Measurements from ENCODE around the gene NRARP.
A peak's percentile ranks its signal among the peaks of the same experiment; 100 is the strongest.

Gene NRARP

GRCh38 chr9:137303151-137303892 is 1.3 kb upstream of the NRARP start:
- Histone ChIP-seq H3K27ac (ENCODE audit: extremely low read depth, low read depth, low read length) (peak overlapping the region; percentile 78; the same call in 1 of the 2 replicates), H3K4me3 (ENCODE audit: low read depth, low read length) (no peak overlapping the region), H3K36me3 (ENCODE audit: control insufficient read depth in 2 of 2, insufficient read depth in 1 of 2, low read length in 2 of 2) (no peaks in the 10 kb centered on the region), H3K9me3 (ENCODE audit: control insufficient read depth, insufficient read depth, low read depth, low read length) (no peaks in the 10 kb centered on the region), H3K4me1 (ENCODE audit: control insufficient read depth, insufficient read depth, low read length) (peaks cover 15% of the 10 kb centered on the region)
- POLR2A ChIA-PET, result interaction anchor here (0.7 to 3.3 kb wide), 7 partner anchors 9 to 256 kb away, joined by 3 to 40 read pairs (median 10); partner anchors contain the start of genes ENTPD8, EXD3, NOXA1 and NSMF
- TF ChIP-seq BCL11A (tag by site-specific recombination; IDR thresholded peaks at IDR 0.05; ENCODE audit: low read depth) (peak; percentile 83; the same call in 1 of the 2 replicates), GLIS2 (tag by site-specific recombination; IDR thresholded peaks at IDR 0.05) (peak; percentile 70), ZNF10 (tag by site-specific recombination; IDR thresholded peaks at IDR 0.05) (peak; percentile 83), ZNF660 (tag by site-specific recombination; IDR thresholded peaks at IDR 0.05) (0 out of 2 replicates have a peak, but pooled peaks have one; percentile 17), ZNF624 (tag by site-specific recombination; IDR thresholded peaks at IDR 0.05) (no peak), KLF1 (tag by site-specific recombination; IDR thresholded peaks at IDR 0.05) (peak; percentile 62), PRDM6 (tag by site-specific recombination; IDR thresholded peaks at IDR 0.05) (peak; percentile 98), SP2 (tag by site-specific recombination; IDR thresholded peaks at IDR 0.05) (peak; percentile 46), ZEB2 (tag by site-specific recombination; IDR thresholded peaks at IDR 0.05) (peak; percentile 52; the same call in 1 of the 2 replicates), OVOL3 (tag by site-specific recombination; IDR thresholded peaks at IDR 0.05) (no peak), ZBTB6 (tag by site-specific recombination; IDR thresholded peaks at IDR 0.05) (peak; percentile 96), MZF1 (tag by site-specific recombination; IDR thresholded peaks at IDR 0.05; ENCODE audit: borderline replicate concordance) (no peak), ZNF561 (tag by site-specific recombination; IDR thresholded peaks at IDR 0.05; ENCODE audit: borderline replicate concordance) (peak; percentile 51), ZNF843 (tag by site-specific recombination; IDR thresholded peaks at IDR 0.05) (peak; percentile 36; the same call in 1 of the 2 replicates), ZNF658 (tag by site-specific recombination; IDR thresholded peaks at IDR 0.05) (no peak), IKZF3 (tag by site-specific recombination; IDR thresholded peaks at IDR 0.05) (peak; percentile 67), KLF9 (tag by site-specific recombination; IDR thresholded peaks at IDR 0.05; ENCODE audit: low read depth) (peak; percentile 69), OSR2 (tag by site-specific recombination; IDR thresholded peaks at IDR 0.05) (0 out of 2 replicates have a peak, but pooled peaks have one; percentile 3), WT1 (tag by site-specific recombination; IDR thresholded peaks at IDR 0.05) (0 out of 2 replicates have a peak, but pooled peaks have one; percentile 31), ZNF169 (tag by site-specific recombination; IDR thresholded peaks at IDR 0.05) (no peak), KLF8 (tag by site-specific recombination; IDR thresholded peaks at IDR 0.05) (0 out of 2 replicates have a peak, but pooled peaks have one; percentile 30), ZFP3 (tag by site-specific recombination; IDR thresholded peaks at IDR 0.05; ENCODE audit: low read depth) (no peak), ZBTB20 (tag by site-specific recombination; IDR thresholded peaks at IDR 0.05) (peak; percentile 53; the same call in 1 of the 2 replicates), ZNF341 (tag by site-specific recombination; IDR thresholded peaks at IDR 0.05; ENCODE audit: low read depth) (peak; percentile 29; the same call in 1 of the 2 replicates), GLIS1 (tag by site-specific recombination; IDR thresholded peaks at IDR 0.05) (peak; percentile 44), ZBTB17 (tag by site-specific recombination; IDR thresholded peaks at IDR 0.05) (peak; percentile 45; the same call in 1 of the 2 replicates), ZNF335 (tag by site-specific recombination; conservative IDR thresholded peaks at IDR 0.05) (peak; percentile 100), ZNF600 (tag by site-specific recombination; IDR thresholded peaks at IDR 0.05) (peak; percentile 7; the same call in 1 of the 2 replicates), KLF10 (tag by site-specific recombination; IDR thresholded peaks at IDR 0.05) (peak; percentile 73; the same call in 1 of the 2 replicates)
- TF ChIP-seq, protein P1, sequence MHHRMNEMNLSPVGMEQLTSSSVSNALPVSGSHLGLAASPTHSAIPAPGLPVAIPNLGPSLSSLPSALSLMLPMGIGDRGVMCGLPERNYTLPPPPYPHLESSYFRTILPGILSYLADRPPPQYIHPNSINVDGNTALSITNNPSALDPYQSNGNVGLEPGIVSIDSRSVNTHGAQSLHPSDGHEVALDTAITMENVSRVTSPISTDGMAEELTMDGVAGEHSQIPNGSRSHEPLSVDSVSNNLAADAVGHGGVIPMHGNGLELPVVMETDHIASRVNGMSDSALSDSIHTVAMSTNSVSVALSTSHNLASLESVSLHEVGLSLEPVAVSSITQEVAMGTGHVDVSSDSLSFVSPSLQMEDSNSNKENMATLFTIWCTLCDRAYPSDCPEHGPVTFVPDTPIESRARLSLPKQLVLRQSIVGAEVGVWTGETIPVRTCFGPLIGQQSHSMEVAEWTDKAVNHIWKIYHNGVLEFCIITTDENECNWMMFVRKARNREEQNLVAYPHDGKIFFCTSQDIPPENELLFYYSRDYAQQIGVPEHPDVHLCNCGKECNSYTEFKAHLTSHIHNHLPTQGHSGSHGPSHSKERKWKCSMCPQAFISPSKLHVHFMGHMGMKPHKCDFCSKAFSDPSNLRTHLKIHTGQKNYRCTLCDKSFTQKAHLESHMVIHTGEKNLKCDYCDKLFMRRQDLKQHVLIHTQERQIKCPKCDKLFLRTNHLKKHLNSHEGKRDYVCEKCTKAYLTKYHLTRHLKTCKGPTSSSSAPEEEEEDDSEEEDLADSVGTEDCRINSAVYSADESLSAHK (tag by site-specific recombination; IDR thresholded peaks at IDR 0.05), result peak; percentile 37; the same call in 1 of the 2 replicates
- CTCF ChIA-PET, result interaction anchor here (3.5 kb wide), 1 partner anchor 17 kb away, joined by 15 read pairs; no protein-coding TSS in a partner anchor
